HG03558 (cell line): ENCODE results near the gene KRT39.

Experiments
- ATAC-seq: cut with Tn5 transposase; IDR thresholded peaks from one replicate; pipeline ENCODE4 v1.9.1; 2021; ENCODE audit warnings: moderate number of reproducible peaks; ENCODE audit not compliant: unreplicated experiment; ENCODE audit errors: extremely low read depth

Gene KRT39

DNA sequence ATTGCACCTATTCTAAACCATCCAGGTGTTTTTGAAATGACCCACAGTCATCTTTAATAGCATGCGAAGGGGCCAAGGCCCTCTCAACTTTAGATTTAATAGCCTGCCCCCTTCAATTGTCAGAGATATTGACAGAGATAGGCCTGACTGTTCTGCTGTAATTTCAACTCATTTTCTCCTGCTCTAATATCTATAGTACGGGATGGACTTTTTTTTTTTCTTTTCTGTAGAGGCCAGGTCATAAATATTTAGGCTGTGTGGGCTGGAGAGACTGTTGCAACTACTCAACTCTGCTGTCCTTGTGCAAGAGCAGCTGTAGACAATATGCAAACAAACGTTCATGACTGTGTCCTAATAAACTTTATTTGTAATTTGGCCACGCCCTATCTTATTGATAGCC lies 57.0 kb downstream of the KRT39 start:
- ATAC-seq = no peak

DNA sequence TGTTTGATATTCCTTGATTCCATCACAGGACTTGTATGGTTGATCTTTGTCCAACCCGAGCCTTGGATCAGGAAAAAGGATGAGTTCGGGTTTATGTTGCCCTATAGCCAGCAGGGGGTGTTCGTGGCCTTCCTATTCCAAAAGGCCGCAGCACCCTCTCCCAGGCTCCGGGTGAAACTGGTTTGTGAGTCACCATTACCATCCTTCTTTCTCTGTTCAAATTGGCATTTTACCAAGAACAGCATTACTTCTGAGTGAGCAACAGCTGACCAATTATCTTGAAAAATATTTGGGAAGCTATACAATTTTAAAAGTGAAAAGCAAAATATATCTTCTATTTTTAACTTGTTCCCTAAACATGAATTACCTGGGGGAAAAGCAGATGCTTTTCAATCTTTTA lies 57.4 kb downstream of the KRT39 start:
- no peak for ATAC-seq
